ENCODE results near the gene SPINK2.

- TF ChIP-seq CTCF (IDR thresholded peaks at IDR 0.05), result no peak
- no peak for TF ChIP-seq EZH2phosphoT487 (IDR thresholded peaks at IDR 0.05)
Observed at GRCh38 chr4:56803471-56803870, 18.0 kb downstream of the SPINK2 start.
